Sigmoid colon (tissue), 7 donors: ENCODE results near the gene ANGPT4. TPM values are rescaled to one million over a fixed set of nuclear protein-coding genes. Genes with fewer than 3 reads are reported as not detected.

Experiments
- DNase-seq: peaks from one replicate; pipeline ENCODE4 v3.0.0-alpha.2; 2019
- H3K27ac ChIP-seq, 4 donors: fragments of 200-600 bp; sonication (generic); one replicate each; pipeline ENCODE4 v1.5.1; 2016 to 2019; ENCODE audit warnings: mild to moderate bottlenecking in 1 of 4
- H3K27me3 ChIP-seq, 3 donors: fragments of 200-600 bp; sonication (generic); one replicate each; pipeline ENCODE4 v1.5.1; 2019; ENCODE audit warnings: mild to moderate bottlenecking in 1 of 3
- H3K36me3 ChIP-seq, 4 donors: fragments of 200-600 bp; sonication (generic); one replicate each; pipeline ENCODE4 v1.5.1; 2016 to 2019
- H3K4me1 ChIP-seq, 4 donors: fragments of 200-600 bp; sonication (generic); one replicate each; pipeline ENCODE4 v1.5.1; 2017 to 2019
- H3K4me3 ChIP-seq, 4 donors: fragments of 200-600 bp; sonication (generic); one replicate each; pipeline ENCODE4 v1.5.1; 2017 to 2019; ENCODE audit warnings: mild to moderate bottlenecking in 2 of 4, moderate library complexity in 1 of 4
- H3K9me3 ChIP-seq, 4 donors: fragments of 200-600 bp in 3 of 4; sonication (generic) in 3 of 4; one replicate each; pipeline versions ENCODE4 v1.5.1 to v1.6.1; 2013 to 2019
- CTCF ChIP-seq, 4 experiments: fragments of 450-650 bp in 3 of 4; fragments of 200-600 bp in 1 of 4; IDR thresholded peaks; one replicate each; pipeline ENCODE4 v1.5.1; 2016 to 2019; ENCODE audit warnings: antibody characterized with exemption in 4 of 4, mild to moderate bottlenecking in 3 of 4, moderate library complexity in 2 of 4
- EP300 ChIP-seq, 4 donors: sonication (generic); formaldehyde crosslinking; IDR thresholded peaks; one replicate each; pipeline ENCODE4 v1.6.1; 2017; ENCODE audit warnings: antibody characterized with exemption in 4 of 4
- POLR2A ChIP-seq, 2 donors: fragments of 450-650 bp; IDR thresholded peaks; one replicate each; pipeline ENCODE4 v1.6.1; 2016; ENCODE audit warnings: antibody characterized with exemption in 2 of 2, mild to moderate bottlenecking in 2 of 2, moderate library complexity in 2 of 2
- POLR2AphosphoS5 ChIP-seq, 4 donors: sonication (generic); formaldehyde crosslinking; IDR thresholded peaks; one replicate each; pipeline ENCODE4 v1.6.1; 2017; ENCODE audit warnings: antibody characterized with exemption in 4 of 4
- WGBS, 2 donors: extraction: QIAGEN DNeasy Blood & Tissue Kit; methylation state at CpG; one replicate each; pipeline ENCODE4 v1.1.7; 2013; 5-methylcytosine and 5-hydroxymethylcytosine counted together
- intact Hi-C: fragments of 100-400 bp; cut with DNase I; formaldehyde crosslinking; loops from one replicate; pipeline ENCODE4 v1.15.1; 2023
- polyA plus RNA-seq, 3 donors: library from polyadenylated mRNA; stranded (reverse); fragments of 200-250 nt; gene quantifications; one replicate each; pipeline ENCODE4 v1.2.3, GENCODE V29; 2013
- total RNA-seq, 4 donors: library from RNA; depleted of rRNA; stranded (reverse); fragments of >200 nt; gene quantifications; one replicate each; pipeline ENCODE4 v1.1.0, GENCODE V29; 2016
- donor health status: healthy with polysubstance abuse.
- donor health status: Bipolar disorder and iron deficiency.
- donor health status: healthy.

The ANGPT4 gene
- total and polyA plus RNA-seq, 7 donors, result under 0.01 to 0.28 (median 0.23) TPM; not detected in 3

DNA sequence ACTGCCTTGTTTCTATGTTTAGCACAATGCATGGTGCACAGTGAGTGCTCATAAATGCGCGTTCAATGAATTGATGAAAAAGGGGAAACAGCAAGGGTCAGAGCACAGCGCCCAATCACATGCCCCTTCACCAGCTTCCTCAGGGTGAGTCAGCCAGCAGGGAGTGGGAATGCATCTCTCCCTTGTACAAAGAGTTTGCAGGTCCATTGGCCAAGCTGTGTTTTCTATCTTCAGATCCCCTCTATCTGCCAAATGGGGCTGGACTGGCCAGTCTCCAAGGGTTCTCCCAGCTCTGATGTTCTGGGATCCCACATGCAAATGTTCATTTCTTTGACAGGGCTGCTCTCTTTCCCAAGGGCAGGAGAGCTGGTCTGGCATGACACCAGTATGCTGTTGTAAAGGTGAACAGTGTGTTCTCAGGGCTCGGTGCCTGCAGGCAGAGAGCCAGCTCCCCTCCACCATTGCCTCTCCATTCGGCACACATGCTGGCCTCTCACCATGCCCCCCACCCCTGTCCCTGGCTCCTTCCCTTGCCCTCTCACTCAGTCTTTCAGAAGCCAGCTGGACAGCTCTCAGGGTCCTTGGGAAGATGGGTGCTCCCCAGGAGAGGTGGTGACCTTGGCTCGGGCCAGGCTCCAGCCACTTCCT, 25.0 kb downstream of the ANGPT4 start:
- intact Hi-C loops, result no loop called here

DNA sequence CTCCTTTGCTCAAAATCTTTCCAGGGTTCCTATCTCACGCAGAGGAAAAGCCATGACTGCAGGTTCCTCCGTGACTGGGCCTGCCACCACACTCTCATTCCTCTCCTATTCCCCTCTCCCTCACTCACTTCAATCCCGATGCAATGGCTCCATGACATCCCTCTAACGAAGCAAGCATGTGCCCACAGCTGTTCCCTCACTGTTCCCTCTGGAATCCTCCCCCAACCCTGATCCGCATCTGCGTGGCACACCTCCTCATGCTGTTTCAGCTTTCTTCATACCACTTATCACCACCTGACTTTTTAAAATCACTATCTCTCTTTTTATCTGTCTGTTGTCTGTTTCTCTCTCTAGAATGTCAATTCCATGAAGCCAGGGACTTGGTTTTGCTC, 25.5 kb downstream of the ANGPT4 start:
- no peak overlapping the region for H3K4me3 ChIP-seq
- H3K4me1 ChIP-seq, result peaks cover 0 to 27% (median 2%) of the 10 kb centered on the region in 4 donors
- TF ChIP-seq POLR2A (IDR thresholded peaks at IDR 0.05) (no peak), EP300 (IDR thresholded peaks at IDR 0.05) (no peak), POLR2AphosphoS5 (IDR thresholded peaks at IDR 0.05) (no peak), CTCF (IDR thresholded peaks at IDR 0.05) (no peak)
- H3K9me3 ChIP-seq, result no peaks in the 10 kb centered on the region
- no peak for DNase-seq
- H3K27me3 ChIP-seq, result no peaks in the 10 kb centered on the region
- H3K36me3 ChIP-seq, result no peaks in the 10 kb centered on the region
- WGBS, 2 donors, result 71 to 82% methylated on average over 6 of the region's 6 CpGs
- intact Hi-C loops, result no loop called here
- H3K27ac ChIP-seq, result no peak overlapping the region

More for the DNA sequence above, 25.0 kb downstream of the ANGPT4 start:
- Histone ChIP-seq H3K36me3 (no peaks in the 10 kb centered on the region), H3K27ac (peak overlapping the region in 1 of 4 donors; percentile 58), H3K27me3 (no peaks in the 10 kb centered on the region), H3K4me3 (no peak overlapping the region), H3K4me1 (peaks cover 0 to 27% (median 2%) of the 10 kb centered on the region in 4 donors), H3K9me3 (no peaks in the 10 kb centered on the region)
- WGBS, 2 donors, result 63 to 68% methylated on average over 6 of the region's 6 CpGs
- peak; percentile 72 for DNase-seq
- peak in 1 of 4 donors; percentile 49 for TF ChIP-seq EP300 (IDR thresholded peaks at IDR 0.05)
- TF ChIP-seq POLR2A (IDR thresholded peaks at IDR 0.05), result no peak
- peak in 1 of 4 donors; percentile 78 for TF ChIP-seq POLR2AphosphoS5 (IDR thresholded peaks at IDR 0.05)

GRCh38 chr20:889932-890463, 26.1 kb downstream of the ANGPT4 start:
- Histone ChIP-seq H3K36me3 (no peaks in the 10 kb centered on the region), H3K27me3 (peaks cover 0 to 3% (median 2%) of the 10 kb centered on the region in 3 donors), H3K9me3 (no peaks in the 10 kb centered on the region), H3K4me1 (peaks cover 0 to 27% (median 2%) of the 10 kb centered on the region in 4 donors), H3K27ac (no peak overlapping the region), H3K4me3 (no peak overlapping the region)
- TF ChIP-seq EP300 (IDR thresholded peaks at IDR 0.05), result no peak
- 70 to 79% methylated on average over 10 of the region's 10 CpGs for WGBS, 2 donors
- DNase-seq, result no peak
- intact Hi-C loops, result no loop called here

GRCh38 chr20:889106-889505, 27.0 kb downstream of the ANGPT4 start:
- Histone ChIP-seq H3K4me1 (peaks cover 0 to 27% (median 2%) of the 10 kb centered on the region in 4 donors), H3K4me3 (no peak overlapping the region), H3K27ac (no peak overlapping the region), H3K36me3 (no peaks in the 10 kb centered on the region), H3K9me3 (no peaks in the 10 kb centered on the region), H3K27me3 (peaks cover 0 to 11% (median 7%) of the 10 kb centered on the region in 3 donors)
- no peak for TF ChIP-seq CTCF (IDR thresholded peaks at IDR 0.05)
- TF ChIP-seq POLR2A (IDR thresholded peaks at IDR 0.05), result no peak
- no peak for TF ChIP-seq EP300 (IDR thresholded peaks at IDR 0.05)
- TF ChIP-seq POLR2AphosphoS5 (IDR thresholded peaks at IDR 0.05), result no peak
- intact Hi-C loops, result no loop called here
- DNase-seq, result no peak
- WGBS, 2 donors, result 53 to 76% methylated on average over 5 of the region's 5 CpGs

GRCh38 chr20:888057-888456, 28.1 kb downstream of the ANGPT4 start:
- H3K27ac ChIP-seq, result no peak overlapping the region
- H3K4me1 ChIP-seq, result peaks cover 0 to 27% (median 2%) of the 10 kb centered on the region in 4 donors
- no peak for TF ChIP-seq POLR2A (IDR thresholded peaks at IDR 0.05)
- no peak for TF ChIP-seq POLR2AphosphoS5 (IDR thresholded peaks at IDR 0.05)
- TF ChIP-seq CTCF (IDR thresholded peaks at IDR 0.05), result no peak
- TF ChIP-seq EP300 (IDR thresholded peaks at IDR 0.05), result no peak
- H3K4me3 ChIP-seq, result no peak overlapping the region
- WGBS, 2 donors, result 63 to 76% methylated on average over 2 of the region's 2 CpGs
- no peak for DNase-seq
- intact Hi-C loops, result no loop called here
- no peaks in the 10 kb centered on the region for H3K36me3 ChIP-seq
- H3K9me3 ChIP-seq, result no peaks in the 10 kb centered on the region
- H3K27me3 ChIP-seq, result peaks cover 0 to 22% (median 11%) of the 10 kb centered on the region in 3 donors
